Hepatocyte (in vitro differentiated cells): ENCODE data around the gene SH2D3C. TPM values are rescaled to one million over a fixed set of nuclear protein-coding genes. Genes with fewer than 3 reads are reported as not detected.

Experiments used
- DNase-seq: peaks from one replicate; pipeline ENCODE4 v3.0.0-alpha.2; 2016; ENCODE audit warnings: low spot score
- H2AFZ ChIP-seq: fragments of 200-600 bp; sonication (generic); 2 replicates; pipeline ENCODE4 v1.6.0; 2016; ENCODE audit warnings: antibody characterized with exemption, mild to moderate bottlenecking
- H3K27ac ChIP-seq: fragments of 200-600 bp; sonication (generic); 2 replicates; pipeline ENCODE4 v1.5.1; 2016; ENCODE audit warnings: mild to moderate bottlenecking
- H3K27me3 ChIP-seq: fragments of 200-600 bp; sonication (generic); 2 replicates; pipeline ENCODE4 v1.6.1; 2016
- H3K36me3 ChIP-seq: fragments of 200-600 bp; sonication (generic); replicated peaks from 2 replicates; pipeline ENCODE4 v1.5.1; 2016; ENCODE audit warnings: low read depth; ENCODE audit not compliant: insufficient read depth
- H3K4me1 ChIP-seq: fragments of 200-600 bp; sonication (generic); 2 replicates; pipeline ENCODE4 v1.5.1; 2016; ENCODE audit warnings: mild to moderate bottlenecking, moderate library complexity; ENCODE audit not compliant: insufficient read depth
- H3K4me2 ChIP-seq: fragments of 200-600 bp; sonication (generic); 2 replicates; pipeline ENCODE4 v1.6.0; 2016
- H3K4me3 ChIP-seq: fragments of 200-600 bp; sonication (generic); 2 replicates; pipeline ENCODE4 v1.5.1; 2016; ENCODE audit warnings: mild to moderate bottlenecking
- H3K79me2 ChIP-seq: fragments of 200-600 bp; sonication (generic); 2 replicates; pipeline ENCODE4 v1.6.0; 2017; ENCODE audit warnings: mild to moderate bottlenecking
- H3K9me2 ChIP-seq: fragments of 200-600 bp; sonication (generic); replicated peaks from 2 replicates; pipeline ENCODE4 v1.6.0; 2017; ENCODE audit warnings: mild to moderate bottlenecking; ENCODE audit not compliant: insufficient read depth
- H3K9me3 ChIP-seq: fragments of 200-600 bp; sonication (generic); 2 replicates; pipeline ENCODE4 v1.5.1; 2016; ENCODE audit warnings: low read depth, mild to moderate bottlenecking
- H4K20me1 ChIP-seq: fragments of 200-600 bp; sonication (generic); 2 replicates; pipeline ENCODE4 v1.6.0; 2016; ENCODE audit warnings: mild to moderate bottlenecking; ENCODE audit not compliant: insufficient read depth, poor library complexity, severe bottlenecking
- CTCF ChIP-seq: fragments of 200-600 bp; sonication (generic); IDR thresholded peaks from 2 replicates; pipeline ENCODE4 v1.5.1; 2016; ENCODE audit warnings: antibody characterized with exemption, mild to moderate bottlenecking; ENCODE audit not compliant: poor library complexity
- EZH2 ChIP-seq: fragments of 200-600 bp; sonication (generic); IDR thresholded peaks from 2 replicates; pipeline ENCODE4 v1.6.1; 2016; ENCODE audit warnings: antibody characterized with exemption, mild to moderate bottlenecking, borderline replicate concordance
- EZH2phosphoT487 ChIP-seq: fragments of 200-600 bp; sonication (generic); IDR thresholded peaks from one replicate; pipeline ENCODE4 v1.6.1; 2018; ENCODE audit warnings: antibody characterized with exemption, mild to moderate bottlenecking, low read depth, moderate library complexity; ENCODE audit not compliant: unreplicated experiment, severe bottlenecking
- WGBS: methylation state at CpG from one replicate; pipeline ENCODE4 v1.1.6; 2016; ENCODE audit warnings: low lambda C conversion rate; ENCODE audit errors: missing lambda C conversion rate; 5-methylcytosine and 5-hydroxymethylcytosine counted together
- polyA plus RNA-seq: library from polyadenylated mRNA; unstranded; fragments of >200 nt; fragmentation: Nextera tagmentation; extraction: Ambion mirVana; gene quantifications from 2 replicates; pipeline ENCODE4 v1.2.1, GENCODE V29; 2016
- total RNA-seq: library from RNA; depleted of rRNA; stranded (reverse); fragments of >200 nt; gene quantifications from 2 replicates; pipeline ENCODE4 v1.2.3, GENCODE V29; 2014

Gene SH2D3C
- total and polyA plus RNA-seq, 2 experiments from 2014 or later = 0.23 to 0.89 TPM

GRCh38 chr9:127715470-127716337 lies 62.8 kb downstream of the SH2D3C start, which contains the start of the genes PTRH1 and TTC16:
PTRH1 (minus strand) TSS chr9:127715663; CDS start chr9:127715639, 24 bp downstream.
TTC16 (plus strand) TSS chr9:127716079; CDS start chr9:127716146, 67 bp downstream.
- TF ChIP-seq EZH2 (no peak), CTCF (no peak), EZH2phosphoT487 (no peak)
- Histone ChIP-seq H3K79me2 (no peaks in the 10 kb centered on the region), H3K4me3 (peak within 1 kb of the TSS; percentile 46), H4K20me1 (no peaks in the 10 kb centered on the region), H3K36me3 (no peaks in the 10 kb centered on the region), H3K4me1 (no peaks in the 10 kb centered on the region), H3K27me3 (no peaks in the 10 kb centered on the region), H3K9me3 (no peaks in the 10 kb centered on the region), H3K4me2 (peak within 1 kb of the TSS; percentile 96), H2AFZ (peak within 1 kb of the TSS; percentile 62), H3K9me2 (no peaks in the 10 kb centered on the region), H3K27ac (peak within 1 kb of the TSS; percentile 69)
- peak; percentile 97 for DNase-seq
- WGBS = 7% methylated on average over 62 of the region's 65 CpGs

- 1% methylated on average over 33 of the region's 44 CpGs for WGBS
- peak overlapping the region; percentile 17 for H3K27ac ChIP-seq
These were observed 63.5 kb downstream of the SH2D3C start for GRCh38 chr9:127714951-127715469.

GRCh38 chr9:127714020-127714750 lies 64.3 kb downstream of the SH2D3C start:
- DNase-seq = no peak
- Histone ChIP-seq H3K4me2 (peak overlapping the region; percentile 96), H4K20me1 (no peaks in the 10 kb centered on the region), H2AFZ (no peak overlapping the region), H3K27me3 (no peaks in the 10 kb centered on the region), H3K9me3 (no peaks in the 10 kb centered on the region), H3K4me3 (no peak overlapping the region), H3K9me2 (no peaks in the 10 kb centered on the region), H3K27ac (no peak overlapping the region), H3K36me3 (no peaks in the 10 kb centered on the region), H3K79me2 (no peaks in the 10 kb centered on the region), H3K4me1 (no peaks in the 10 kb centered on the region)
- 82% methylated on average over 17 of the region's 19 CpGs for WGBS
- TF ChIP-seq EZH2 = no peak

More at GRCh38 chr9:127714951-127715469, 63.5 kb downstream of the SH2D3C start:
- no peaks in the 10 kb centered on the region for H3K9me3 ChIP-seq
- TF ChIP-seq EZH2phosphoT487 (no peak), CTCF (no peak), EZH2 (no peak)
- H3K36me3 ChIP-seq = no peaks in the 10 kb centered on the region
- no peaks in the 10 kb centered on the region for H3K27me3 ChIP-seq
- H3K4me2 ChIP-seq = peak overlapping the region; percentile 96
- no peaks in the 10 kb centered on the region for H3K79me2 ChIP-seq
- peak; percentile 55 for DNase-seq
- peak overlapping the region; percentile 62 for H2AFZ ChIP-seq
- H4K20me1 ChIP-seq = no peaks in the 10 kb centered on the region
- H3K9me2 ChIP-seq = no peaks in the 10 kb centered on the region
- peak overlapping the region; percentile 31 for H3K4me3 ChIP-seq
- no peaks in the 10 kb centered on the region for H3K4me1 ChIP-seq
